ENCODE data around the gene DPF3. TPM values are rescaled to one million over a fixed set of nuclear protein-coding genes. Genes with fewer than 3 reads are reported as not detected.
A peak's percentile ranks its signal among the peaks of the same experiment; 100 is the strongest.

DPF3 gene
- total RNA-seq, 1 donor from 2014 or later, result 1.1 TPM

DNA sequence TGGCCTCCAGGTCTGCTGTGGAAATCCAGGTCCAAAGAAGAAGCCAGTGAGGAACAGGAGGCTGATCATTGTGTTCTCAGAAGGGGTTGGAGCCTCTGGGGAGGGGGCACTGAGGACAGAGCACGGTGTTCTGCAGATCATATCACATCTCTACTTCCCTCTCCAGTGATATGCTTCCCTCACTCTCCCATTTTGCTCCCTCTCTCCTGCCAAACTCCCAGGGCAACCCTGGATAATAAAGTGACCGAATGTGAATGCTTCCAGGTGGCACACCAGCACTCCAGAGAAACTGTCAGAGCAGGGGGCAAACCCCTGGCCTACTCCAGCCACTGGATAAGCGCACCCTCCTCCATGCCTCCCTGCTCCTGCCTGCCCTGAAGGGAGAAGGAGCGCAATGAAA, 57.8 kb downstream of the DPF3 start:
- ATAC-seq, result no peak

DNA sequence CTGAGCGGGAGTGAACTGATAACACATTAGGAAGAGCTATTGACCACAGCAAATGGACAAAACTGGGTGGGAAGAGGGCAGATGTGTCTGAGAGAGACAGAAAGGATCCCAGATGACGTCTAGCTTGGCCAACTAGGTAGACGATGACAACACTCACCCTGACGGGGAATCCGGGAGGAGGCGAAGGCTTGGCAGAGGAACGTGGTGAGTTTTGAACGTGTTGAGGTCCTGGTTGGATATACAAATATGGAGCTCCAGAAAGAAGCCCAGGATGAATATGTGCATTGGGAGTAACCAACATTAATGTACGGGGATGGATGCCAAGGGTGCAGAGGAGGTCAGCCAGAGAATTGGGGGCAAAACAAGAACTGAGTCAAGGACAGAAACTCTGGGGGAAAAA, 60.7 kb downstream of the DPF3 start:
- ATAC-seq, result no peak

DNA sequence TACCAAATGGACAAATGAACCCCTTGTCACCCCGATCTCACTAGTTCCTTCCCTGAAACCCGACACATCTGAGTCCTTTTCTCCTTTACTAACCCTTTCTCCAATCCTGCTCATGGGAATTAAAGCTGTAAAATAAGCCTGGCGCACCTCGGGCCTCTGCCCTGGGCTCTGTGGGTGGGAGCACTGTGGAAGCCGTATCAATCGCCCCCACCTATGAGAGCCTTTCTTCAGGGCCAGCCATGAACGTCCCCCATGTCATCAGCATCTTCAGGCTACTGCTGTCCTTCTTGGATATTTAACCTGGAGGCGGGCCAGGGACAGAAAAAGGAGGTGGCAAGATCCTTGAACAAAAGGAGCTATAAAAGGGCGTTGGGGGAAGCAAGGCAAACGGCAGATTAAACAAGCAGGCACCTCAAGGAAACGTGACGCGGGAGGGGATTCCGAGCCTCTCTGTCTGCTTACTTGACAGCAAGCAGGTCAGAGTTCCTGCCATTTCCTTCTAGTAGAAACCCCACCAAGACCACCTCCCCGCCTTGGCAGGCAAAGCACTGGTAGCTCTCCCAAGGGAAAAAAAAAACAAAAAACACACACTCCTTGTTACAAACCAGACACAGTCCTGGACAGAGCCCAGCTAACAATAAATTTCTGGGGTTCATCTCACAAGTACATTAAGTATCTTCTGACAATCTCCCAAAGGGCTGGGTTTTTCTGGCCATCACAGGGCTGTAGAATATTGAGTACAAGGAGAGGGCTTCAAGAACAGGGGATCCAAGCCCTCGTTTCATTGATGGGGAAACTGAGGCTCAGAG, 62.9 kb downstream of the DPF3 start:
- no peak for ATAC-seq

GRCh38 chr14:72830356-72830755, 63.5 kb downstream of the DPF3 start:
- ATAC-seq, result no peak

DNA sequence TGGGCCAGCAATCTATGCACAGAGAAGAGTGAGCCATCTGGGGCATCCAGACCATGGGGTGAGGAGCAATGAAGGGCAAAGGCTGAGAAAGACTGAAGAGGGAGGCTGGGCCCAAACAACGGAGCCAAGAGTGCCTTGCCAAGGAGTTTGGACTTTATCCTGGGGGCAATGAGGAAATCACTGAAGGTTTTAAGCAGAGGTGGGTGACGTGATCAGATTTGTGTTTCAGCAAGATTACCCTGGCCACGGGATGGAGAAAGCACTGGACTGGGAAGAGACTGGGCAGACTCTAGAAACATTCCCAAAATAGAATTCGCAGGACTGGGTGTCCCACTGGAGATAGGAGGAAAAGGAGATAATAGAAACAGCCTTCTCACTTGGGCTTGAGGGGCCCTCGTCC, 65.3 kb downstream of the DPF3 start:
- no peak for ATAC-seq

- no peak for ATAC-seq
These were observed 67.9 kb downstream of the DPF3 start for GRCh38 chr14:72826039-72826438.

GRCh38 chr14:72825486-72825885, 68.4 kb downstream of the DPF3 start:
- ATAC-seq, result no peak

DNA sequence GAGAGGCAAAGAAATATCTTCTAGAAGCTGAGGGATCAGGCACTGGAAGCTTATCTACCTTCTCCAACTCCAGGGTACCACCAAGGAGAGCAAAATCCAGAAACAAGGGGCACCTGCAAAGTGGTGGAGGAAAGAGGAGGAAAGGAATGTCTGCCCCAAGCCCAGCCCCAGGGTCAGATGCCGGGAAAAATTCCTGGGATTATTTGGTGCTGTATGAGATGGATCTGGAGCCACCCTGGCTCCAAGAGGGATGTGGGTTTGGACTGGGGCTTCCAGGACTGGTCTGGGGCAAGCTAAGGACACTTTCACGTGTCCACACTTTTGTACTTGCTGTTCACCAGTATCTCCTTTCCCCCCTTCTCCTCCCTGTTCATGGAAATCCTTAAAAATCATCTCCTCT, 69.8 kb downstream of the DPF3 start:
- no peak for ATAC-seq

DNA sequence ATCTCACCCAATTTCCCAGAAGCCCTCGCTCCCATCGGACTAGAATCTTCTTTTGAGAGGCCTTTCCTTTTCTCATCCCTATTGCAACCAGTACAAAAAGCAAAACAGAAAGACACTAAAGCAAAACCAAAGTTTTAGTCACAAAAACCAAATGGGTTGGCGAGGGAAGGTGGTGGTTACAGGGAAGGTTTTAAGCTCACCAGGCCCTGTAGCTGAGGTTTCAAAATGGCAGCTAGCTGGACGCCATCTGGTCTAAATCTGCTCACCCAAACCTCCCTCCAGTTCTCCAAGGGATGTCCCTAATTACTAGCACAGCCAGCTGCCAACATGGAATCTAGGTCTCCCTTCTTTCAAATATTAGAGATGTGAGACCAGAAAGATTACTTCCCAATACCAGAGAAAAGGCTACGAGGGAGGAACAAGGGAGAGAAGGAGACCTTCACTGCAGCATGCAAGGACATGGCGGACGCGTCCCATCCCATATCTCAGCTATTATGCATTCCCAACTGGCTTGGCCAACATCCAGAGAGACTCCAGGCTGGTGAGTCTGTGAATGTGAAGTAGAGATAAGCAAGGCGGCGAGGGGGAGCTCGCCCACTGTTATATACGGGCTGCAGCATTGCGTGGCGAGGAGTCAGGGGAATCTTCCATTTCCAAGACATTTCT, 70.8 kb downstream of the DPF3 start:
- no peak for ATAC-seq

DNA sequence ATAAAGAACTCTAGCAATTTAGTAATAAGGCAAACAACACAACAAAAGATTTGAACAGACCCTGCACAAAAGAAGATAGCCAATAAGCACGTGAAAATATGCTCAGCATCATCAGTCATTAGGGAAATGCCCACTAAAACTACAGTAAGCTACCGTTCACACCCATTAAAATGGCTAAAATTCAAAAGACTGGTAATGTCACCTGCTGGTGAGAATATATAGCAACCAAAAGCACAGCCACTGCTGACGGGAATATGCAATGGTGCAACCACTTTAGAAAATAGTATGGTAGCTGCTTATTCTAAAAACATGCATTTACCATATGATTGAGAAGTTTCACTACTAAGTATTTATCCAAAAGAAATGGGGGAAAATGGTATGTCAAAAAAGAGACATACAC, 74.9 kb downstream of the DPF3 start:
- no peak for ATAC-seq

DNA sequence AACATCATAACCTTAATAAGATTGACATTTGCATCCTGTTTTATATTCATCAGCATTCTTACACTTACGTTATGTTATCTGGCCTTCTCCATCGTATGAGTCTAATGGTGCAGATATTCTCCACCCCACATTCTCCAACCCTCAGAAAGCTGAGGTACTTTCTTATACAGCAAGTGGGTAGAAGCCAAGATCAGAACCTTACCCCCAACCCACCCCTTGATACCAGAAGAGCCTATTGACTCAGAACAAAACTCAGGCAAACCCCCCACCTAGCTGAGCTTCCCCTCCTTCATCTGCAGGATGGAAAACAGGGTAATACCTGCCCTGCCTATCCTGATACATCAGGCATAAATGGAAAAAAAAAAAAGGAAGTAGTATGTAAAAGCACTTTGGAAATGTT, 77.6 kb downstream of the DPF3 start:
- ATAC-seq, result no peak

- ATAC-seq, result no peak
These were observed 78.5 kb downstream of the DPF3 start for GRCh38 chr14:72815430-72815829.

GRCh38 chr14:72812292-72812851, 81.5 kb downstream of the DPF3 start:
- ATAC-seq, result peak; percentile 47

DNA sequence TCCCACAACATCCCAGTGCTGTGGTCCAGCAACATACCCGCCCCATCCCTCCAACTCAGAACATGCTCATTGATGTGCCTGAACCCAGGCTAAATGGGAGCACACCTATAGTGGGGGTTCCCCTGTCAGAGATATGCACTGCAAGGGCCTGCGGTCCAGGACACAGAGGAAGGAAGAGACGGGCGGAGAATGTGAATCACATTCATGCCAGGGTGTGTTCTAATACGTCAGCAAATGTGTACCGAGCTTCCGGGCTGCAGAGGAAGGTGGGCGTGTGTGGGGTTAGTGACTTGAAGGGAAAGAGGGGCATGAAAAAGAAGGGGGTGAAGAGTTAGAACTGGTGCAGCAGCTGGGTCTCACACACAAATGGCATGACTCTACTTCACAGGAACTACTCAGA, 83.7 kb downstream of the DPF3 start:
- ATAC-seq, result peak; percentile 62

DNA sequence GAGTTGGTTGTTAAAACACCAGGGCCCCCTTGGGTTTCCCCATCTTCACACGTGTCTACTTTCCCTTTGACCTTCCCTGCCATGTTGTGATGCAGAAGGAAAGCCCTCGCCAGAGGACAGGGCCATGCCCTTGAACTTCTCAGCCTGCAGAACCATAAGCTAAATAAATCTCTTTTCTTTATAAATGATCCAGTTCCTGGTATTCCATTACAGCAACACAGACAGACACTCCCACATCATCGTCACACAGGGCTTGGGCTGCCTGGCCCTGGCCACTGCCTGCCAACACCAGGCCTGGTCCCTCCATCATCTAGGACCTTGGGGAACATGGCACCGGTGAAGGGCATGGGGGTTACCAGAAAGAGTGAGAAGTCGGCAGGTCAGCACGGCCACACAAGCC, 84.8 kb downstream of the DPF3 start:
- ATAC-seq, result no peak

GRCh38 chr14:72808564-72808963, 85.3 kb downstream of the DPF3 start:
- ATAC-seq, result no peak

DNA sequence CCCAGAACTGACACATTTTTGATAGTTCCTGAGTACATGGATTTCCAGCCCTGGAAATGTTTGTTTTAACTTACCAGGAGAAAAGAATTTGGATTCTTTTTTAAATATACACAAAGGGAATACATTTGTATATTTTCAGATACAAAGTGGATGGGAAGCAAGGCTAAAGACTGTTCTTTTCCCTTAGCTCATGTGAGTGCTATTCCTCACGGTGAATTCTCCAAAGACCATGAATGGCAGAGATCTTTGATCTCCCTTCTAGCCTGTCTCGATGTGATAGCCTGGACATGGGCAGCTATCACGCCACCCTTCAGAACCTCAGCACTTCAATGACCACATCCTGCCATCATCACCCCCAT, 91.3 kb downstream of the DPF3 start:
- no peak for ATAC-seq

GRCh38 chr14:72801836-72802587, 91.9 kb downstream of the DPF3 start:
- ATAC-seq, result no peak

- ATAC-seq, result peak; percentile 86
These were observed 92.5 kb downstream of the DPF3 start for GRCh38 chr14:72801381-72801812.

GRCh38 chr14:72800848-72801370, 93.0 kb downstream of the DPF3 start:
- ATAC-seq, result no peak

DNA sequence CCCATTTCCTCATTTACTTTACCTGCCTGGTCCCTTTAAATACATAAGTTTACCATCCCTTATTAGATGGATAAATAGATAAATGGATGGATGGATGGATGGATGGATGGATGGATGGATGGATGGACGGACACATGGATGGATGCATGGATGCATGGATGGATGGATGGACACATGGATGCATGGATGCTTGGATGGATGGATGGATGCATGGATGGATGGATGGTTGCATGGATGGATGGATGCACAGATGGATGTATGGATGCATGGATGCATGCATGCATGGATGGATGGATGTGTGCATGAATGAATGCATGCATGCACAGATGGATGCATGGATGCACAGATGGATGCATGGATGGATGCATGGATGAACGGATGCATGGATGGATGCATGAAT, 93.6 kb downstream of the DPF3 start:
- ATAC-seq, result no peak

GRCh38 chr14:72796935-72797334, 97.0 kb downstream of the DPF3 start:
- no peak for ATAC-seq
